ENCODE data around the gene WASF3. TPM values are rescaled to one million over a fixed set of nuclear protein-coding genes. Genes with fewer than 3 reads are reported as not detected.

The WASF3 gene
- total RNA-seq, 1 experiment from 2014 or later = 3.4 TPM

DNA sequence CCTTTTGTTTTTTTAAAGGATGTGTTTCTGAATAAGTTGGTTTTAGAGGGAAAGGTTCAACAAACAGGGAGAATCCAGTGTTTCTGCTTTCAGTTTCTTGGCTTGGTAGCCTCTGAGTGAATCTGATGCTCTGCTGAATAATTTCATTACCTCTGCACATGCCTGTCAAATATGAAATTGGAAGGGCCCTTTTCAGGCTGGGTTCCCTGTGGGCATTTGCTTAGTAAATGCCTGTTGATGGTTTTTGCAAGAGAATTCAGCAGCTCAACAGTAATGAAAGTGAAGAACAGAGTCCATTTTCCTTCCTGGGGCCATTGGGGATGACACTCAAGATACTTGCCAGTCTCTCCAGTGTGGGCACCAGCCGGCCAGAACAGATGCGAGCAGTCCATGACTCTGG, 128.8 kb downstream of the WASF3 start (continued):
- TF ChIP-seq, protein P1, sequence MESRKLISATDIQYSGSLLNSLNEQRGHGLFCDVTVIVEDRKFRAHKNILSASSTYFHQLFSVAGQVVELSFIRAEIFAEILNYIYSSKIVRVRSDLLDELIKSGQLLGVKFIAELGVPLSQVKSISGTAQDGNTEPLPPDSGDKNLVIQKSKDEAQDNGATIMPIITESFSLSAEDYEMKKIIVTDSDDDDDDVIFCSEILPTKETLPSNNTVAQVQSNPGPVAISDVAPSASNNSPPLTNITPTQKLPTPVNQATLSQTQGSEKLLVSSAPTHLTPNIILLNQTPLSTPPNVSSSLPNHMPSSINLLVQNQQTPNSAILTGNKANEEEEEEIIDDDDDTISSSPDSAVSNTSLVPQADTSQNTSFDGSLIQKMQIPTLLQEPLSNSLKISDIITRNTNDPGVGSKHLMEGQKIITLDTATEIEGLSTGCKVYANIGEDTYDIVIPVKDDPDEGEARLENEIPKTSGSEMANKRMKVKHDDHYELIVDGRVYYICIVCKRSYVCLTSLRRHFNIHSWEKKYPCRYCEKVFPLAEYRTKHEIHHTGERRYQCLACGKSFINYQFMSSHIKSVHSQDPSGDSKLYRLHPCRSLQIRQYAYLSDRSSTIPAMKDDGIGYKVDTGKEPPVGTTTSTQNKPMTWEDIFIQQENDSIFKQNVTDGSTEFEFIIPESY (IDR thresholded peaks at IDR 0.05; ENCODE audit: extremely low read depth, insufficient replicate concordance, low read length) = no peak
- TF ChIP-seq ZNF274 (IDR thresholded peaks at IDR 0.05; ENCODE audit: low read depth, low read length) = no peak

DNA sequence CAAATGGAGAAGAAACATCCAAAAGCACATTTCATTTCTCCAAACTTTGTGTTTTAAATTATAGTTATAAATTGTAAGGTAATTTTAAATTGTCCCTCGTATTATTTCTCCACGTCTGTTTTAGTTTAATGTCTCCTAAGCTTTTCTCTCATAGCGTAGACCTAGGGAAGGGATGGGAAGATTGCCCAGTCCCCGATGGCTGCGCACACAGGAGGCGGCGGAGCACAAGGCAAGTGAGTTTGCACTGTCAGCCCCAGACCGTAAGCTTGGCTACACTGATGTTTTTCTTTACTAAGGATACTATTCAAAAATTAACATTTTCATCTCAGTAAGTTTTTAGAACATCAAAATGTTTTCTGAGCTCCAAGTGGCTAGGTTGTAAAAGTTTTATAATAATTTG, 130.8 kb downstream of the WASF3 start:
- CTCF ChIA-PET = no interaction called here
- intact Hi-C loops (cut with micrococcal nuclease) = no loop called here
- no peaks in the 10 kb centered on the region for H3K79me2 ChIP-seq (ENCODE audit: insufficient read depth, low read length)
- no peaks in the 10 kb centered on the region for H3K4me1 ChIP-seq (ENCODE audit: control insufficient read depth in 1 of 2, insufficient read depth in 2 of 2, low read length in 2 of 2)
- no peaks in the 10 kb centered on the region for H3K36me3 ChIP-seq (ENCODE audit: control insufficient read depth in 1 of 2, insufficient read depth in 2 of 2, low read length in 2 of 2)
- no peak overlapping the region for H3K4me2 ChIP-seq (ENCODE audit: low read length)
- no peak overlapping the region for H3K4me3 ChIP-seq (replicated peaks in 1 of 2; ENCODE audit: low read depth in 1 of 2, low read length in 2 of 2)
- no peaks in the 10 kb centered on the region for H3K27me3 ChIP-seq (ENCODE audit: insufficient read depth, low read length)
- no peak overlapping the region for H2AFZ ChIP-seq (ENCODE audit: low read depth, low read length, poor library complexity, severe bottlenecking)
- H3K9me2 ChIP-seq (ENCODE audit: insufficient read depth) = no peaks in the 10 kb centered on the region
- ATAC-seq = no peak
- no peak for DNase-seq (ENCODE audit: low read depth, low spot score)
- RAD21 ChIA-PET (ENCODE audit: low non-redundant PET in 1 of 2, low total read pairs in 2 of 2, uncharacterized antibody in 2 of 2, unreplicated experiment in 2 of 2) = no interaction called here
- H4K20me1 ChIP-seq (ENCODE audit: insufficient read depth) = no peaks in the 10 kb centered on the region
- H3K9me3 ChIP-seq (ENCODE audit: control insufficient read depth in 1 of 2, insufficient read depth in 1 of 2, low read depth in 1 of 2, low read length in 2 of 2) = no peaks in the 10 kb centered on the region
- H3K9ac ChIP-seq (ENCODE audit: low read length) = no peak overlapping the region
- POLR2A ChIA-PET = no interaction called here
- no peak for TF ChIP-seq ELF1 (IDR thresholded peaks at IDR 0.05; ENCODE audit: borderline replicate concordance, low read depth)
- no peak for TF ChIP-seq SIN3A (IDR thresholded peaks at IDR 0.05; ENCODE audit: low read depth)
- no peak for TF ChIP-seq POLR2AphosphoS5 (IDR thresholded peaks at IDR 0.05; ENCODE audit: low read depth, low read length)
- no peak for TF ChIP-seq YY1 (IDR thresholded peaks at IDR 0.05; ENCODE audit: extremely low read depth, insufficient replicate concordance, low read depth, low read length)
- TF ChIP-seq SP1 (IDR thresholded peaks at IDR 0.05; ENCODE audit: low read depth) = no peak
- TF ChIP-seq ZFX (IDR thresholded peaks at IDR 0.05) = no peak
- TF ChIP-seq SRF (IDR thresholded peaks at IDR 0.05; ENCODE audit: low read depth) = no peak
- no peak for TF ChIP-seq ATF3 (IDR thresholded peaks at IDR 0.05)
- TF ChIP-seq REST (IDR thresholded peaks at IDR 0.05; ENCODE audit: low read depth) = no peak
- TF ChIP-seq, protein P1 (IDR thresholded peaks at IDR 0.05; ENCODE audit: extremely low read depth, insufficient replicate concordance, low read length) = no peak
- TF ChIP-seq CEBPB (IDR thresholded peaks at IDR 0.05; ENCODE audit: low read depth) = no peak
- no peak for TF ChIP-seq POLR2A (IDR thresholded peaks at IDR 0.05; ENCODE audit: borderline replicate concordance, extremely low read depth, insufficient read depth, insufficient read length)
- no TSS peak for BruUV-seq (replicated peaks)
- no peak overlapping the region for H3K27ac ChIP-seq (ENCODE audit: low read depth, low read length)
